ENCODE measurements around the gene FAM3D. TPM values are rescaled to one million over a fixed set of nuclear protein-coding genes. Genes with fewer than 3 reads are reported as not detected.
"Not testable (repeated sequence)": the region's sequence is repeated elsewhere in the genome, so short reads cannot be mapped to it uniquely, and the experiment has no call there.

Gene FAM3D
- total RNA-seq, 1 donor from 2014 or later = 5.8 TPM

GRCh38 chr3:58680879-58681525 is 14.4 kb upstream of the FAM3D start:
- no peak for ATAC-seq
- no peak for DNase-seq
- H3K4me3 ChIP-seq = no peak overlapping the region

DNA sequence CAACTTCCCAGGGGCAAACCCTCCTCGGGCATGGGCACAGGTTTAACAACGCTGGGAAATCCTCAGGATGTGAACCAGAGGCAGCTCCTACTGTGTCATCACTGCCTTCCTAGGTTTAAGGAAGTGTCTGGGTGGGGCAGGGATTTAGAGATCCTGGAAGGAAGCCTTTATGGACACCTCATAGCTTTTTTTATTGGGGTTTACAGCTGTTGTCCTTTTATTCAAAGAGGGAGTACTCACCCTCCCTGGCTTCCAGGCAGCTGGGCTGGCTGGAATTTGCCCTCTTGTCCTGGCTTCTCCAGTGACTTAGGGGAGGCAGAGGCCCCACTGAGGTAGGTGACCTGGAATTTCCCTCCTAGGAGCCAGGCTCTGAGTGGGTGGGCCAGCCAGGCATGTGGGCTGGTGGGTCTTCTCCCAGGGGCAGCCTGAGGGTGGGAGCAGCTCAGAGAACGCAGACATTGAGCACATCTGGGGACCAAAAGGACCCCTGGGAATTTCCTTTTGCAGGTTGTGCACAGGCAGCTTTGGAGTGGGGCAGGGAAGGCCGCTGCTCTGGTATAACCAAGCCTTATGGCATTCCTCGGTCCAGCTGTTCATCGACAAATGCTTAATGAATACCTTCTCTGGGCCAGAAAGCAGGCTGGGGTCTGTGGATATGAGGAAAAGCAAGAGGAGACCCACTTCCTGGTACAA is 13.5 kb upstream of the FAM3D start:
- TF ChIP-seq, protein P1, sequence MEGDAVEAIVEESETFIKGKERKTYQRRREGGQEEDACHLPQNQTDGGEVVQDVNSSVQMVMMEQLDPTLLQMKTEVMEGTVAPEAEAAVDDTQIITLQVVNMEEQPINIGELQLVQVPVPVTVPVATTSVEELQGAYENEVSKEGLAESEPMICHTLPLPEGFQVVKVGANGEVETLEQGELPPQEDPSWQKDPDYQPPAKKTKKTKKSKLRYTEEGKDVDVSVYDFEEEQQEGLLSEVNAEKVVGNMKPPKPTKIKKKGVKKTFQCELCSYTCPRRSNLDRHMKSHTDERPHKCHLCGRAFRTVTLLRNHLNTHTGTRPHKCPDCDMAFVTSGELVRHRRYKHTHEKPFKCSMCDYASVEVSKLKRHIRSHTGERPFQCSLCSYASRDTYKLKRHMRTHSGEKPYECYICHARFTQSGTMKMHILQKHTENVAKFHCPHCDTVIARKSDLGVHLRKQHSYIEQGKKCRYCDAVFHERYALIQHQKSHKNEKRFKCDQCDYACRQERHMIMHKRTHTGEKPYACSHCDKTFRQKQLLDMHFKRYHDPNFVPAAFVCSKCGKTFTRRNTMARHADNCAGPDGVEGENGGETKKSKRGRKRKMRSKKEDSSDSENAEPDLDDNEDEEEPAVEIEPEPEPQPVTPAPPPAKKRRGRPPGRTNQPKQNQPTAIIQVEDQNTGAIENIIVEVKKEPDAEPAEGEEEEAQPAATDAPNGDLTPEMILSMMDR (IDR thresholded peaks at IDR 0.05) = no peak
- Histone ChIP-seq H3K9me3 (no peaks in the 10 kb centered on the region), H3K36me3 (no peaks in the 10 kb centered on the region), H3K4me1 (no peaks in the 10 kb centered on the region), H3K4me3 (no peak overlapping the region), H3K27me3 (ENCODE audit: low read depth) (no peaks in the 10 kb centered on the region), H3K27ac (peak overlapping the region; percentile 2)
- ATAC-seq (no peak), DNase-seq (no peak)
- intact Hi-C loops (cut with DNase I) = no loop called here

More at GRCh38 chr3:58680879-58681525, 14.4 kb upstream of the FAM3D start:
- H3K4me1 ChIP-seq = no peaks in the 10 kb centered on the region
- TF ChIP-seq, protein P1 (IDR thresholded peaks at IDR 0.05) = no peak
- no peak overlapping the region for H3K27ac ChIP-seq
- H3K9me3 ChIP-seq = no peaks in the 10 kb centered on the region
- intact Hi-C loops (cut with DNase I) = no loop called here
- no peaks in the 10 kb centered on the region for H3K27me3 ChIP-seq (ENCODE audit: low read depth)
- no peaks in the 10 kb centered on the region for H3K36me3 ChIP-seq

DNA sequence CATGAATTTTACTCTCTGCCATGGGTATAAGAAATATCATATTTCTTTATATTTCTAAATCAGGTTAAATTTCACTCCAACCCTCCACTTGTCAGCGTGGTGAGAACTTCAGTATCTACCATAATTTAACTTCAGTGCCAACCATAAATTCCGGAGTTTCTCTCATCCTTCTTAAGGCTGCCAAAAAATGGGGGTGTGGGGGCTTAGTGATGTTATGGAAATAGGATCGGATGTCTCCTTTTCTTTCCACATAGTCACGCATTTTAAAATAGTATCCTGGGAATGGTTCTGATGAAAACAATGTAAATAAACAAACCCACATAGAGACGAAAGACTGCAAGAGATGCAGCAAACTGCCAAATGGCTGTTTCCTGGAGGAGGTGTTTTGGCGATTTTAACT is 12.9 kb upstream of the FAM3D start:
- H3K27me3 ChIP-seq (ENCODE audit: low read depth) = no peaks in the 10 kb centered on the region
- ATAC-seq (no peak), DNase-seq (no peak)
- H3K4me1 ChIP-seq = no peaks in the 10 kb centered on the region
- intact Hi-C loops (cut with DNase I) = no loop called here
- peak overlapping the region; percentile 2 for H3K27ac ChIP-seq
- TF ChIP-seq, protein P1 (IDR thresholded peaks at IDR 0.05) = no peak
- H3K36me3 ChIP-seq = no peaks in the 10 kb centered on the region
- H3K4me3 ChIP-seq = no peak overlapping the region
- H3K9me3 ChIP-seq = no peaks in the 10 kb centered on the region

- H3K27me3 ChIP-seq (ENCODE audit: low read depth); H3K4me1 ChIP-seq; H3K4me3 ChIP-seq; H3K9me3 ChIP-seq; intact Hi-C loops (cut with DNase I); H3K36me3 ChIP-seq; H3K27ac ChIP-seq; ATAC-seq; DNase-seq: not testable (repeated sequence)
Measured at GRCh38 chr3:58678177-58678970, 11.8 kb upstream of the FAM3D start.

DNA sequence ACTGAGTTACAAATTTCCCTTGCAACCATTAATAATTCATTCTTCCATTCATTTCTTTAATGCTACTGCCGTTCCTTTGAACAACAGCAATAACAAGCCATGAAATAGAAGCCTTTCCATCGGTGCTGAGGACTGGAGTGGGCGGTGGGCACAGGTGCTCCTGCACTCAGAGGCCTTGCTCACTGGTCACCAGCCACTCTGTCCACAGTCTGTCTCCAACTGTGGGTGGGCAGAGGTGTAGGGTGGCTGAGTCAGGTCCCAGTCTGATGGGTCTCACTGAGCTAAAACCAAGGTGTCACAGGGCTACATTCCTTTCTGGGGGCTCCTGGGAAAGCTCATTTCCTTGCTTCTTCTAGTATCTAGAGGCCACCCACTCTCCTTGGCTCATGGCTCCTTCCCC is 6.3 kb upstream of the FAM3D start:
- intact Hi-C loops (cut with DNase I) = no loop called here
- TF ChIP-seq, protein P1 (IDR thresholded peaks at IDR 0.05) = no peak
- H3K36me3 ChIP-seq = no peaks in the 10 kb centered on the region
- no peak overlapping the region for H3K4me3 ChIP-seq
- ATAC-seq (no peak), DNase-seq (no peak)
- H3K27me3 ChIP-seq (ENCODE audit: low read depth) = no peaks in the 10 kb centered on the region
- no peak overlapping the region for H3K27ac ChIP-seq
- peaks cover 4% of the 10 kb centered on the region for H3K4me1 ChIP-seq
- H3K9me3 ChIP-seq = no peaks in the 10 kb centered on the region

All from lower lobe of right lung (tissue), 2 donors.